Kidney epithelial cell (primary cell): Measurements from ENCODE around the gene ZNF536. TPM values are rescaled to one million over a fixed set of nuclear protein-coding genes. Genes with fewer than 3 reads are reported as not detected.

ENCODE experiments used
- DNase-seq: peaks from one replicate; pipeline ENCODE4 v3.0.0-alpha.2; 2010; ENCODE audit warnings: low read depth
- H3K27me3 ChIP-seq: 2 replicates; pipeline ENCODE4 v1.6.0; 2011; ENCODE audit warnings: low read length; ENCODE audit not compliant: control insufficient read depth, insufficient read depth
- H3K36me3 ChIP-seq: 2 replicates; pipeline ENCODE4 v1.5.1; 2011; ENCODE audit warnings: low read length; ENCODE audit not compliant: control insufficient read depth, insufficient read depth
- H3K4me3 ChIP-seq: 2 replicates; pipeline ENCODE4 v1.5.1; 2011; ENCODE audit warnings: low read depth, mild to moderate bottlenecking, control low read depth, low read length
- CTCF ChIP-seq: IDR thresholded peaks from 2 replicates; pipeline ENCODE4 v1.5.1; 2011; ENCODE audit warnings: mild to moderate bottlenecking, moderate library complexity, low read length, control low read depth, inconsistent platforms; ENCODE audit not compliant: insufficient read depth, poor library complexity, severe bottlenecking
- total RNA-seq: library from RNA; depleted of rRNA; stranded (reverse); fragments of >200 nt; gene quantifications from 2 replicates; pipeline ENCODE4 v1.2.3, GENCODE V29; 2015

The ZNF536 gene
- total RNA-seq, 1 donor from 2014 or later = 0.13 TPM

GRCh38 chr19:30557927-30558557 lies 185.9 kb downstream of the ZNF536 start:
- DNase-seq = no peak
- TF ChIP-seq CTCF = no peak
- H3K4me3 ChIP-seq = no peak overlapping the region
- no peaks in the 10 kb centered on the region for H3K27me3 ChIP-seq
- H3K36me3 ChIP-seq = no peaks in the 10 kb centered on the region

DNA sequence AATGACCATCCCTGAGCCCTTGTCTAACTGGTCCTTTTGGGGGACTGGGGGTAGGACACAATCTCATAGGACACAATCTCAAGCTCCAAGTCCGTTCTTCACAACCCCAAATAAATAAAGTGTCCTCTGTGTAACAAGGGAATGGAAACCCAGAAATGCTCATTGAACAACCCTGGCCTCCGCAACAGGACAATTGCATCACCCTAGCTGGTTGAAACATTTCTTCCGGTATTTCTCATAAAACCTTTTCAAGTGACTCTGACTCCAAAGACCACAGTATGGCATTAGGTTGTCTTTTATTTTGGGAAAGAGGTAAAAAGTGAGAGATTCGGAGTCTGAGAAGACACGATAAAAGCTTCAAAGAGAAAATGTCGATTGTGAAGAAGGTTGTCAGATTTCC lies 186.6 kb downstream of the ZNF536 start:
- Histone ChIP-seq H3K36me3 (no peaks in the 10 kb centered on the region), H3K27me3 (no peaks in the 10 kb centered on the region), H3K4me3 (no peak overlapping the region)
- DNase-seq = no peak
- no peak for TF ChIP-seq CTCF

GRCh38 chr19:30559446-30559845 lies 187.3 kb downstream of the ZNF536 start:
- Histone ChIP-seq H3K27me3 (no peaks in the 10 kb centered on the region), H3K36me3 (no peaks in the 10 kb centered on the region), H3K4me3 (no peak overlapping the region)
- TF ChIP-seq CTCF = no peak
- no peak for DNase-seq

GRCh38 chr19:30562981-30563380 lies 190.8 kb downstream of the ZNF536 start:
- no peaks in the 10 kb centered on the region for H3K36me3 ChIP-seq
- no peak for DNase-seq
- TF ChIP-seq CTCF = no peak
- H3K4me3 ChIP-seq = no peak overlapping the region
- H3K27me3 ChIP-seq = no peaks in the 10 kb centered on the region

- no peak for TF ChIP-seq CTCF
- Histone ChIP-seq H3K27me3 (no peaks in the 10 kb centered on the region), H3K36me3 (no peaks in the 10 kb centered on the region)
Measured at GRCh38 chr19:30563691-30564090, 191.5 kb downstream of the ZNF536 start.

DNA sequence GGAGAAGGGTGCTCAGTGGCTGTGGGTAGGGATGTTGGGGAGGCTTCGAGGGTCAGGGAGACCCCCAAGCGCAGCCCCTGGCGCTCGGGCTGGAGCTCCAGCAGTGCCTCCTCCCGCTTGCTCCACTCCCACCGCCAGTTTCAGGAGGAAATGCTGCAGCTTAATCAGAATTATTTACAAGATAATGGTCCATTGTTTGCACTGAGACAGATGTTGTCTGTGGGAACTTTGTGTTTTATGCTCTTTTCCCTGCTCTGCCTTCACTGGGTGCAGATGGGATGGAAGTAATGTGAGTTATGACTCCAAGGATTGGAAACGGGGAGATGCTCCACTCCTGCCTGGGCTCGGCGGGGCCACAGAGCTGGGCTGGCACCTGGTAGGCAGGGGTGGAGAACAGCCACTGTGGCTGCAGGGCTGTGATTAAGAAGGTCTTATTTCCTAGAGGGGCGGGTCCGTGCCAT lies 192.4 kb downstream of the ZNF536 start:
- no peak overlapping the region for H3K4me3 ChIP-seq
- DNase-seq = no peak
- TF ChIP-seq CTCF = no peak
- H3K36me3 ChIP-seq = no peaks in the 10 kb centered on the region
- H3K27me3 ChIP-seq = no peaks in the 10 kb centered on the region

More at GRCh38 chr19:30563691-30564090, 191.5 kb downstream of the ZNF536 start:
- no peak overlapping the region for H3K4me3 ChIP-seq
- DNase-seq = no peak
